ENCODE results near the gene METTL6.
"Not testable (repeated sequence)": the region's sequence is repeated elsewhere in the genome, so short reads cannot be mapped to it uniquely, and the experiment has no call there.

Gene METTL6

GRCh38 chr3:15430624-15431023 lies 3.3 kb upstream of the METTL6 start:
- TF ChIP-seq CTCF (IDR thresholded peaks at IDR 0.05; ENCODE audit: borderline replicate concordance, control extremely low read depth, extremely low read depth, insufficient read depth, missing control alignments), result no peak
- in situ Hi-C loops (cut with MboI; ENCODE audit: low sequenced_read_pairs, unreplicated experiment), result no loop called here
- no peak for DNase-seq (ENCODE audit: low spot score)

- no peak for TF ChIP-seq CTCF (IDR thresholded peaks at IDR 0.05; ENCODE audit: borderline replicate concordance, control extremely low read depth, extremely low read depth, insufficient read depth, missing control alignments)
- in situ Hi-C loops (cut with MboI; ENCODE audit: low sequenced_read_pairs, unreplicated experiment), result no loop called here
- no peak for DNase-seq (ENCODE audit: low spot score)
Measured at GRCh38 chr3:15429080-15429479, 1.7 kb upstream of the METTL6 start.

GRCh38 chr3:15428539-15428938 lies 1.2 kb upstream of the METTL6 start:
- DNase-seq (ENCODE audit: low spot score), result no peak
- in situ Hi-C loops (cut with MboI; ENCODE audit: low sequenced_read_pairs, unreplicated experiment), result no loop called here
- no peak for TF ChIP-seq CTCF (IDR thresholded peaks at IDR 0.05; ENCODE audit: borderline replicate concordance, control extremely low read depth, extremely low read depth, insufficient read depth, missing control alignments)

- DNase-seq (ENCODE audit: low spot score), result no peak
- in situ Hi-C loops (cut with MboI; ENCODE audit: low sequenced_read_pairs, unreplicated experiment), result no loop called here
- no peak for TF ChIP-seq CTCF (IDR thresholded peaks at IDR 0.05; ENCODE audit: borderline replicate concordance, control extremely low read depth, extremely low read depth, insufficient read depth, missing control alignments)
Measured at GRCh38 chr3:15427981-15428380, 637 bp upstream of the METTL6 start.

- no peak for TF ChIP-seq CTCF (IDR thresholded peaks at IDR 0.05; ENCODE audit: borderline replicate concordance, control extremely low read depth, extremely low read depth, insufficient read depth, missing control alignments)
- in situ Hi-C loops (cut with MboI; ENCODE audit: low sequenced_read_pairs, unreplicated experiment), result no loop called here
- DNase-seq (ENCODE audit: low spot score), result no peak
Measured at GRCh38 chr3:15426579-15427118, 695 bp downstream of the METTL6 start.

GRCh38 chr3:15420871-15421270 lies 6.5 kb downstream of the METTL6 start:
- in situ Hi-C loops (cut with MboI; ENCODE audit: low sequenced_read_pairs, unreplicated experiment), result no loop called here
- TF ChIP-seq CTCF (IDR thresholded peaks at IDR 0.05; ENCODE audit: borderline replicate concordance, control extremely low read depth, extremely low read depth, insufficient read depth, missing control alignments), result no peak
- no peak for DNase-seq (ENCODE audit: low spot score)

- in situ Hi-C loops (cut with MboI; ENCODE audit: low sequenced_read_pairs, unreplicated experiment); DNase-seq (ENCODE audit: low spot score): not testable (repeated sequence)
Measured at GRCh38 chr3:15410966-15411365, 16.4 kb downstream of the METTL6 start.
